Naive B cell (primary cell): ENCODE data around the gene PEAK3. TPM values are rescaled to one million over a fixed set of nuclear protein-coding genes. Genes with fewer than 3 reads are reported as not detected.
A peak's percentile ranks its signal among the peaks of the same experiment; 100 is the strongest.

Experiments used
- ATAC-seq, 2 donors: fragments of 150-1000 bp; cut with Tn5 transposase; 2 replicates each; pipeline ENCODE4 v1.10.0; 2021; ENCODE audit warnings: low read depth in 2 of 2, mild to moderate bottlenecking in 2 of 2, moderate library complexity in 2 of 2
- DNase-seq: peaks from one replicate; pipeline ENCODE4 v3.0.0; 2022
- H3K27ac Mint-ChIP-seq, 6 donors: one replicate each; pipeline ENCODE4 v1.8.0; 2020 to 2022; ENCODE audit warnings: mild to moderate bottlenecking in 6 of 6, mixed read lengths in 6 of 6, moderate library complexity in 5 of 6, inconsistent platforms in 2 of 6
- H3K27me3 Mint-ChIP-seq, 3 donors: one replicate each; pipeline ENCODE4 v1.8.0; 2021 to 2022; ENCODE audit warnings: mixed read lengths in 3 of 3, mild to moderate bottlenecking in 1 of 3
- H3K36me3 Mint-ChIP-seq, 2 donors: one replicate each; pipeline ENCODE4 v1.8.0; 2020 to 2022; ENCODE audit warnings: mixed read lengths in 2 of 2, inconsistent platforms in 1 of 2, mild to moderate bottlenecking in 1 of 2
- H3K4me1 Mint-ChIP-seq, 3 donors: one replicate each; pipeline ENCODE4 v1.8.0; 2020 to 2022; ENCODE audit warnings: mixed read lengths in 3 of 3, inconsistent platforms in 1 of 3, mild to moderate bottlenecking in 1 of 3, moderate library complexity in 1 of 3
- H3K4me3 Mint-ChIP-seq, 8 donors: one replicate each; pipeline ENCODE4 v1.8.0; 2020 to 2022; ENCODE audit warnings: mild to moderate bottlenecking in 8 of 8, mixed read lengths in 8 of 8, moderate library complexity in 8 of 8, inconsistent platforms in 2 of 8
- H3K9me3 Mint-ChIP-seq, 7 donors: one replicate each; pipeline ENCODE4 v1.8.0; 2020 to 2022; ENCODE audit warnings: mixed read lengths in 7 of 7, mild to moderate bottlenecking in 5 of 7, inconsistent platforms in 2 of 7, moderate library complexity in 1 of 7
- polyA plus RNA-seq, 6 donors: library from polyadenylated mRNA; unstranded; fragments of 300-500 nt; fragmentation: Illumina TruSeq; gene quantifications; one replicate each; pipeline ENCODE4 v1.2.3, GENCODE V29; 2021; ENCODE audit warnings: low read depth in 6 of 6

PEAK3 gene
- polyA plus RNA-seq, 6 donors from 2014 or later, result 0.30 to 1.0 (median 0.49) TPM; not detected in 1

DNA sequence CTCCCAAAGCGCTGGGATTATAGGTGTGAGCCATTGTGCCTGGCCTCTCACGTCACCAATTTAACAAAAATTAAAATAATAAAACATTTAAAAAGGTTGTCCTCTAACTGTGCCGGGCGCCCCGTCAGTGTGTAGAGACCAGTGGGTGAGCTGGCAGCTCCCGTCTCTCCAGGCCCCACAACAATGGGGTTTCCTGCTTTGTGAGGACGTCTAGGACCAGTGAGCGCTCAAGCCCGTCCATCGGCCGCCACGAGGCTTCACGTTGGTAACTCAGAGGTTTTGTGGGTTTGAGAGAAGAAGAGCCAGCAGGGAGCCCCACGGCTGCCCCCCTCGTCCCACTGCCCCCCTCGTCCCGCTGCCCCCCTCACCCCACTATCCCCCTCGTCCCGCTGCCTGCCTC, 41.7 kb upstream of the PEAK3 start:
- Mint-ChIP-seq H3K4me1 (peaks cover 39 to 66% (median 65%) of the 10 kb centered on the region in 3 donors), H3K27me3 (no peaks in the 10 kb centered on the region), H3K27ac (peak overlapping the region in 5 of 6 donors; percentile 56 to 100 (median 97)), H3K4me3 (peak overlapping the region in 7 of 8 donors; percentile 34 to 99 (median 87)), H3K9me3 (no peaks in the 10 kb centered on the region), H3K36me3 (peaks cover 0 to 7% of the 10 kb centered on the region in 2 donors)
- no peak for DNase-seq
- ATAC-seq, result no peak

- no peaks in the 10 kb centered on the region for H3K36me3 Mint-ChIP-seq
- peaks cover 40 to 69% (median 64%) of the 10 kb centered on the region in 3 donors for H3K4me1 Mint-ChIP-seq
- DNase-seq (no peak), ATAC-seq (no peak)
- H3K27me3 Mint-ChIP-seq, result no peaks in the 10 kb centered on the region
- no peak overlapping the region for H3K4me3 Mint-ChIP-seq
- H3K9me3 Mint-ChIP-seq, result no peaks in the 10 kb centered on the region
- H3K27ac Mint-ChIP-seq, result peak overlapping the region in 2 of 6 donors; percentile 53 to 76
Measured at GRCh38 chr19:2321565-2322283, 39.7 kb upstream of the PEAK3 start.

DNA sequence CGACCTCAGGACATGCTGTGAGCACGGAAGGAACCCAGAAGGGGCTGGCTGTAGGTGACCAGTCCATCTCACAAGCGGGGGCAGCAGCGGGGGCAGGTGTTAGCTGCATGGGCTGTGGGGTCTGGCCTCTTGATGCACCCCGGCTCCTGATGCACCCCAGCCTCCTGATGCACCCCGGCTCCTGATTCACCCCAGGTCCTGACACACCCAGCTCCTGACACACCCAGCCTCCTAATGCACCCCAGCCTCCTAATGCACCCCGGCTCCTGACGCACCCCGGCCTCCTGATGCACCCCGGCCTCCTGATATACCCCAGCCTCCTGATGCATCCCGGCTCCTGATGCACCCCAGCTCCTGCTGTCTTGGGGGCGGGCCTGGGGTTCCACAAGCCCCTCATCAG, 39.0 kb upstream of the PEAK3 start:
- peaks cover 0 to 1% (median 0%) of the 10 kb centered on the region in 7 donors for H3K9me3 Mint-ChIP-seq
- H3K27me3 Mint-ChIP-seq, result no peaks in the 10 kb centered on the region
- H3K27ac Mint-ChIP-seq, result peak overlapping the region in 1 of 6 donors; percentile 21
- H3K4me3 Mint-ChIP-seq, result no peak overlapping the region
- DNase-seq (no peak), ATAC-seq (no peak)
- H3K4me1 Mint-ChIP-seq, result peaks cover 39 to 69% (median 64%) of the 10 kb centered on the region in 3 donors
- H3K36me3 Mint-ChIP-seq, result no peaks in the 10 kb centered on the region

DNA sequence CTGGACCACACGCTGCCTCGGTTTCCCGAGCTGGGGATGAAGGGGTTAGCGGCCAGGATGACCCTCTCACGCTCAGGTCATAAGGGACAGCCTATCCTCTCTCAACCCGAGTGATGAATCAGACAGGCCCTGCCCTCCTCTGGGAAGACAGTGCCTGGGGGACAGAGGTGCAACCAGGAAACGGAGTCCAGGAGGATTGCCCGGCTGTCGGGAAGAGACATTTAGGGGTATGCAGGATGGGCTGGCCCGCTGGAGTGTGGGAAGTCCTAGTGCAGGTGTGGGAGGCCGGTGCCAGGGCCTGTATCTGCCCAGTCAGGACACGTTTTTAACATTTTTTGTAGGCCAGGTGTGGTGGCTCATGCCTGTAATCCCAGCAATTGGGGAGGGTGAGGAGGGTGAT, 38.1 kb upstream of the PEAK3 start:
- Mint-ChIP-seq H3K27me3 (no peaks in the 10 kb centered on the region), H3K36me3 (peaks cover 0 to 2% of the 10 kb centered on the region in 2 donors), H3K4me3 (peak overlapping the region in 2 of 8 donors; percentile 29 to 45), H3K4me1 (peaks cover 38 to 68% (median 64%) of the 10 kb centered on the region in 3 donors), H3K9me3 (peaks cover 0 to 10% (median 4%) of the 10 kb centered on the region in 7 donors), H3K27ac (peak overlapping the region in 2 of 6 donors; percentile 32 to 88)
- DNase-seq, result no peak
- no peak for ATAC-seq

DNA sequence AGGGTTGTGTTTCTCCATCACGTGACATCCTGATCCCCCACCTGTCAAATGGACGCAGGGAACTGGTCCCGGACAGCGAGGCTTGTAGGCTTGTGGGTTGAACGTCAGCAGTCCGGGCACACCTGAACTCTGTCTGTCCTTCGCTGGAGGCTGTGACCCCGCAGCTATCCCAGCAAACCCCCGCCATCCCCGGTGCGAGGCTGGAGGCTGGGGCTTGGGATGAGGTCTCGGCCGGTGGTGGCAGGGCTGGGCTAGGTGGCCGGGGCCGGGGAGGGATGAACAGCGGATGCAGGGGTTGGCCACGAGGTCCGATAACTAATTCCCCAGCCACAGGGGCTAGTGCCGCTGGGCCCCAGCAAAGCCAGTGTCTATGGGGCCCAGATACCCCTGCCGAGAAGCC, 37.6 kb upstream of the PEAK3 start:
- Mint-ChIP-seq H3K27ac (peak overlapping the region in 4 of 6 donors; percentile 21 to 94 (median 74)), H3K36me3 (peaks cover 0 to 5% of the 10 kb centered on the region in 2 donors), H3K27me3 (no peaks in the 10 kb centered on the region), H3K4me3 (peak overlapping the region in 4 of 8 donors; percentile 45 to 65 (median 46)), H3K9me3 (peaks cover 0 to 15% (median 9%) of the 10 kb centered on the region in 7 donors), H3K4me1 (peaks cover 36 to 68% (median 62%) of the 10 kb centered on the region in 3 donors)
- DNase-seq (no peak), ATAC-seq (no peak)

DNA sequence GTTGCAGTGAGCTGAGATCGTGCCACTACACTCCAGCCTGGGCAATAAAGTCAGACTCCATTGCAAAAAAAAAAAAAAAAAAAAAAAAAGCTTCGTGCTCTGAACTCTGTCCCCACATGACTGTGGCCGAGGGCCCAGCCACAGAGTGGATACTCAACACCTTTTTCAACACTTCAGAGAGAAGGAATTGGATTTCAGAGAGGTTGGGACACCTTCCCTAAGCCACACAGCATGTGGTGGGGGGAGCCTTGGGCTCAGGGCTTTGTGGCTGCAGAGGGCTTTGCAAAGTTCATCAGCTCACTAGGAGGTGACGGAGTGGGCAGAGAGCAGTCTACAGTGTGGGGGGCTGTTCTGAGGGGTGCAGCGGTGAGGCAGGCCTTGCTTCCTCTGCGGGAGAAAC, 36.9 kb upstream of the PEAK3 start:
- H3K27ac Mint-ChIP-seq, result peak overlapping the region in 4 of 6 donors; percentile 57 to 94 (median 87)
- H3K4me3 Mint-ChIP-seq, result peak overlapping the region in 6 of 8 donors; percentile 32 to 84 (median 70)
- H3K9me3 Mint-ChIP-seq, result peaks cover 0 to 15% (median 9%) of the 10 kb centered on the region in 7 donors
- peaks cover 33 to 63% (median 55%) of the 10 kb centered on the region in 3 donors for H3K4me1 Mint-ChIP-seq
- no peak for DNase-seq
- ATAC-seq, result no peak
- peaks cover 0 to 5% of the 10 kb centered on the region in 2 donors for H3K36me3 Mint-ChIP-seq
- H3K27me3 Mint-ChIP-seq, result no peaks in the 10 kb centered on the region

DNA sequence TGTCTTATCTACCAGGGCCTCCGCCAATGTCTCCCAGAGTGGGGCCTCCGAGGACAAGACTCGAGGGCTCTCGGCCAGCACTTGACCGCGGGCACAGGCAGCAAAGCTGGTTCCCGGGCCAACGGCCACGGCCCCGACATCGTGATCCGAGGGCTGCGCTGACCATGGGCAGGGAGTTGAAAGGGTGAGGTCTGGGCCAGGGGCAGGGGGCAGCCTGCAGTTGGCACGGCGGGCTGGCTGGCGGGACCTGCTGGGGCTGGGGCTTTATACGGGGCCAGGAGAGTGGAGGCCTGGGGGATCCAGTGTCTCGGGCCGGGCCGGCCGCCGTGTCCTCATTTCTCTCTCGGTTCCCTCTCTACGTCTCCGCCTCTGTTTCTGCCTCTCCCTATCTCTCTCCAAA, 35.8 kb upstream of the PEAK3 start:
- DNase-seq (no peak), ATAC-seq (no peak)
- Mint-ChIP-seq H3K4me3 (peak overlapping the region in 4 of 8 donors; percentile 69 to 79 (median 76)), H3K36me3 (peaks cover 0 to 5% of the 10 kb centered on the region in 2 donors), H3K9me3 (peaks cover 0 to 15% (median 9%) of the 10 kb centered on the region in 7 donors), H3K27ac (peak overlapping the region in 4 of 6 donors; percentile 26 to 95 (median 91)), H3K27me3 (peaks cover 0 to 5% (median 0%) of the 10 kb centered on the region in 3 donors), H3K4me1 (peaks cover 33 to 62% (median 53%) of the 10 kb centered on the region in 3 donors)

GRCh38 chr19:2317300-2317699, 35.3 kb upstream of the PEAK3 start:
- Mint-ChIP-seq H3K9me3 (peaks cover 0 to 15% (median 9%) of the 10 kb centered on the region in 7 donors), H3K4me1 (peaks cover 34 to 62% (median 53%) of the 10 kb centered on the region in 3 donors), H3K36me3 (peaks cover 0 to 5% of the 10 kb centered on the region in 2 donors), H3K27ac (peak overlapping the region in 4 of 6 donors; percentile 83 to 94 (median 89)), H3K27me3 (peaks cover 0 to 6% (median 0%) of the 10 kb centered on the region in 3 donors), H3K4me3 (peak overlapping the region in 4 of 8 donors; percentile 6 to 61 (median 48))
- ATAC-seq (no peak), DNase-seq (no peak)

GRCh38 chr19:2315818-2316353, 33.9 kb upstream of the PEAK3 start:
- peak; percentile 60 for DNase-seq
- H3K4me3 Mint-ChIP-seq, result peak overlapping the region; percentile 5 to 81 (median 77)

DNA sequence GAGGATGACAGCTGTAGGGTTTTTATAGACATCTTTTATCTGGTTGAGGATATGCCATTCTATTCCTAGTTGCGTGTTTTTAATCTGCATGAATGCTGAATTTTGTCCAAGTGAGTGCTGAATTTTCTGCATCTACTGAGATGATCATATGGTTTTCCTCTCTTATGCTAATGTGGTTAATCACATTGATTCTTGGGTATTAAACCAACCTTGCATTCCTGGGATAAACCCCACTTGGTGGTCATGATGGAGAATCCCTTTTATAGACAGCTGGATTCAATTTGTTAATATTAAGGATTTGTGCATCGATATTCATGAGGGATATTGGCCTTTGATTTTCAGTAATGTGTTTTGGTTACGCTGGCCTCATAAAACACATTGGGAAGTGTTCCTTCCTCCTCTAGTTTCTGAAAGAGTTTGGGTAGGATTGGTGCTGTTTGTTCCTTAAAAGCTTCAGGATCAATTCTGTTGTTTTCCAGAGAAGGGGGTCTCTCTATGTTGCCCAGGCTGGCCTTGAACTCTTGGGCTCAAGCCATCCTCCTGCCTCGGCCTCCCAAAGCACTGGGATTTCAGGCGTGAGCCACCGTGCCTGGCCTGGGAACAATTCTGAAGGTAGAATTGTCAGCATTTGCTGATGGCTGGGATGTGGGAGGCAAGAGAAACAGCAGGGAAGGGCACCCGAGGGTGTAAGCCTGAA, 33.3 kb upstream of the PEAK3 start:
- peak overlapping the region in 5 of 6 donors; percentile 82 to 95 (median 89) for H3K27ac Mint-ChIP-seq
- peaks cover 0 to 12% (median 3%) of the 10 kb centered on the region in 3 donors for H3K27me3 Mint-ChIP-seq
- H3K4me3 Mint-ChIP-seq, result peak overlapping the region in 7 of 8 donors; percentile 5 to 79 (median 77)
- peaks cover 0 to 15% (median 9%) of the 10 kb centered on the region in 7 donors for H3K9me3 Mint-ChIP-seq
- DNase-seq (no peak), ATAC-seq (no peak)
- peaks cover 0 to 5% of the 10 kb centered on the region in 2 donors for H3K36me3 Mint-ChIP-seq
- H3K4me1 Mint-ChIP-seq, result peaks cover 34 to 62% (median 56%) of the 10 kb centered on the region in 3 donors

More at GRCh38 chr19:2315818-2316353, 33.9 kb upstream of the PEAK3 start:
- ATAC-seq, result peak; percentile 78 to 82
- peaks cover 0 to 5% of the 10 kb centered on the region in 2 donors for H3K36me3 Mint-ChIP-seq
- H3K9me3 Mint-ChIP-seq, result peaks cover 0 to 15% (median 9%) of the 10 kb centered on the region in 7 donors
- peaks cover 34 to 62% (median 57%) of the 10 kb centered on the region in 3 donors for H3K4me1 Mint-ChIP-seq
- peak overlapping the region in 5 of 6 donors; percentile 82 to 95 (median 93) for H3K27ac Mint-ChIP-seq
- H3K27me3 Mint-ChIP-seq, result peaks cover 0 to 6% (median 0%) of the 10 kb centered on the region in 3 donors

DNA sequence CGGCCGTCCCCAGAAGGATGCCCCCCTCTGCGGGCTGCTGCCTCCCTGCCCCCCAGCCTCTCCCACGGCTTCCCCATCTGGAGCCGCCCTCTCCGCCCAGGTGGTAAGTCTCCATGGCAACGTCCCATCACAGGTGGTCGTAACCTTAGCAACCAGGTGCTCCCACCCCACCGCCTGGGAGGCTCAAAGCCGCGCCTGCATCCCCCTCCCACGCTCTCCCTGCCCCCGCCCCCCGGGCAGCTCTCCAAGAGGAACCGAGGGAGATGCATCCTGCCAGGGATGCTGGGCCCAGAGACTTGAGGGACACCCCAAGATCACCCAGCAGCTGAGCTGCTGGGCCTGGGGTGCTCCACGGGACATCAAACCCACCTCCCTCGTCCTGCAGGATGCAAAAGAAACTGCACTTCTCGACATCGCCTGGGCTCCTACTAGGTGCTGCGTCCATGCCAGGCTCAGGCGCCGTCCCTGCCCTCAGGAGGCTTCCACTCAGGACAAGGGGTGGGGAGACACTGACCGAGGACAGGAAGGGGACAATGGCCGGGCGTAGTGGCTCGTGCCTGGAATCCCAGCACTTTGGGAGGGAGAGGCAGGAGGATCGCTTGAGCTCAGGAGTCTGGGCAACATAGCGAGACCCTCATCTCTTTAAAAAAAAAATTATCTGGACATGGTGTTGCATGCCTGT, 31.0 kb upstream of the PEAK3 start:
- peaks cover 34 to 54% (median 43%) of the 10 kb centered on the region in 3 donors for H3K4me1 Mint-ChIP-seq
- peaks cover 0 to 15% (median 9%) of the 10 kb centered on the region in 7 donors for H3K9me3 Mint-ChIP-seq
- peaks cover 8 to 28% (median 17%) of the 10 kb centered on the region in 3 donors for H3K27me3 Mint-ChIP-seq
- no peak for ATAC-seq
- peak overlapping the region in 2 of 6 donors; percentile 58 to 73 for H3K27ac Mint-ChIP-seq
- DNase-seq, result no peak
- peaks cover 0 to 5% of the 10 kb centered on the region in 2 donors for H3K36me3 Mint-ChIP-seq
- peak overlapping the region in 2 of 8 donors; percentile 47 to 56 for H3K4me3 Mint-ChIP-seq

GRCh38 chr19:2311093-2311492, 29.1 kb upstream of the PEAK3 start:
- Mint-ChIP-seq H3K4me3 (peak overlapping the region in 1 of 8 donors; percentile 59), H3K27me3 (peaks cover 8 to 34% (median 17%) of the 10 kb centered on the region in 3 donors), H3K4me1 (peaks cover 31 to 46% (median 37%) of the 10 kb centered on the region in 3 donors), H3K9me3 (peaks cover 0 to 15% (median 9%) of the 10 kb centered on the region in 7 donors), H3K27ac (peak overlapping the region in 1 of 6 donors; percentile 70), H3K36me3 (peaks cover 0 to 5% of the 10 kb centered on the region in 2 donors)
- no peak for DNase-seq
- ATAC-seq, result no peak
